Esophagus muscularis mucosa (tissue), 4 donors: ENCODE results near the gene TSPAN11.

Experiments
- EP300 ChIP-seq: sonication (generic); formaldehyde crosslinking; IDR thresholded peaks from one replicate; pipeline ENCODE4 v1.6.1; 2017; ENCODE audit warnings: antibody characterized with exemption
- POLR2A ChIP-seq: fragments of 450-650 bp; IDR thresholded peaks from one replicate; pipeline ENCODE4 v1.6.1; 2017; ENCODE audit warnings: antibody characterized with exemption, moderate library complexity, mild to moderate bottlenecking, low read depth
- POLR2AphosphoS5 ChIP-seq, 2 donors: sonication (generic); formaldehyde crosslinking; IDR thresholded peaks; one replicate each; pipeline ENCODE4 v1.6.1; 2017; ENCODE audit warnings: antibody characterized with exemption in 2 of 2
- TF ChIP-seq, protein P1 (sequence below), 3 experiments: fragments of 200-600 bp in 2 of 3; fragments of 450-650 bp in 1 of 3; sonication (generic) in 2 of 3; IDR thresholded peaks; one replicate each; pipeline ENCODE4 v1.5.1; 2017 to 2019; ENCODE audit warnings: antibody characterized with exemption in 3 of 3, mild to moderate bottlenecking in 2 of 3, moderate library complexity in 1 of 3

DNA sequence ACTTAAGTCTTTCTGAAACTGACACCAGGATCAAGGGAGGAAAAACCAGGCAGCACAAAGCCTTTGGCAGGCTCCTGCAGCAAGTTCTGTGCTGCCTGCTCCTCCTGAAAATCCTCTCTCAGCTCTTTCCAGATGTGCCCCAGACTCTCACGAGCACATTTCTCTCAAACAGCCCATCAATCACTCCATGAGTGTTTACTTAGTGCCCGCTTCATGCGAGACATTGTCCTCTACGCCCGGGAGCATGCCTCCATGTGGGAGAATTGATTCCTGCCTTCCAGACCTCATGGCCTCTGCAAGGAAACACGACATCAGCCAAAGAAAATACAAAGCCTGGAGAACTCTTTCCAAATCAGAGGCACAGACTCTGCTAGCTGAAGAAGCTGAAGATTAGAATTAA, 46.5 kb upstream of the TSPAN11 start:
- TF ChIP-seq EP300 (no peak), POLR2A (no peak), POLR2AphosphoS5 (IDR thresholded peaks at IDR 0.05) (no peak)
- TF ChIP-seq, protein P1, sequence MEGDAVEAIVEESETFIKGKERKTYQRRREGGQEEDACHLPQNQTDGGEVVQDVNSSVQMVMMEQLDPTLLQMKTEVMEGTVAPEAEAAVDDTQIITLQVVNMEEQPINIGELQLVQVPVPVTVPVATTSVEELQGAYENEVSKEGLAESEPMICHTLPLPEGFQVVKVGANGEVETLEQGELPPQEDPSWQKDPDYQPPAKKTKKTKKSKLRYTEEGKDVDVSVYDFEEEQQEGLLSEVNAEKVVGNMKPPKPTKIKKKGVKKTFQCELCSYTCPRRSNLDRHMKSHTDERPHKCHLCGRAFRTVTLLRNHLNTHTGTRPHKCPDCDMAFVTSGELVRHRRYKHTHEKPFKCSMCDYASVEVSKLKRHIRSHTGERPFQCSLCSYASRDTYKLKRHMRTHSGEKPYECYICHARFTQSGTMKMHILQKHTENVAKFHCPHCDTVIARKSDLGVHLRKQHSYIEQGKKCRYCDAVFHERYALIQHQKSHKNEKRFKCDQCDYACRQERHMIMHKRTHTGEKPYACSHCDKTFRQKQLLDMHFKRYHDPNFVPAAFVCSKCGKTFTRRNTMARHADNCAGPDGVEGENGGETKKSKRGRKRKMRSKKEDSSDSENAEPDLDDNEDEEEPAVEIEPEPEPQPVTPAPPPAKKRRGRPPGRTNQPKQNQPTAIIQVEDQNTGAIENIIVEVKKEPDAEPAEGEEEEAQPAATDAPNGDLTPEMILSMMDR (IDR thresholded peaks at IDR 0.05): no peak
